Measurements from ENCODE around the gene GFER. TPM values are rescaled to one million over a fixed set of nuclear protein-coding genes. Genes with fewer than 3 reads are reported as not detected.

Gene GFER
- total and polyA plus RNA-seq, 9 of the 15 experiments (the other 6 are each of a cell fraction or from before 2014, with no cell fraction given) = 4.3 to 53.7 (median 19.8) TPM

- H3K9ac ChIP-seq (ENCODE audit: insufficient read depth in 1 of 2, low read depth in 2 of 2, low read length in 2 of 2) = peak overlapping the region in 1 of 2 experiments; percentile 91; a peak in 2 of 4 replicates
- peaks cover 20% of the 10 kb centered on the region for H3K79me2 ChIP-seq (ENCODE audit: control insufficient read depth, insufficient read depth, low read length)
- H4K20me1 ChIP-seq (replicated peaks; ENCODE audit: control insufficient read depth, insufficient read depth, low read length) = peaks cover 7% of the 10 kb centered on the region
- FAIRE-seq (no peak), DNase-seq (ENCODE audit: extremely low read depth in 1 of 4, low spot score in 3 of 4) (no peak), ATAC-seq (no peak)
- no peak for TF ChIP-seq ZBTB49 (CRISPR knock-in tag; IDR thresholded peaks at IDR 0.05; ENCODE audit: borderline replicate concordance)
- no peak for TF ChIP-seq AFF4 (CRISPR knock-in tag; IDR thresholded peaks at IDR 0.05)
- TF ChIP-seq ZNF282 (CRISPR knock-in tag; IDR thresholded peaks at IDR 0.05) = no peak
- no peak for TF ChIP-seq ATF7 (IDR thresholded peaks at IDR 0.05)
- TF ChIP-seq FOXO4 (CRISPR knock-in tag; IDR thresholded peaks at IDR 0.05) = no peak
- no peak for TF ChIP-seq CEBPZ (IDR thresholded peaks at IDR 0.05; ENCODE audit: borderline replicate concordance, low read depth, low read length)
- TF ChIP-seq ARHGAP35 (IDR thresholded peaks at IDR 0.05; ENCODE audit: partially characterized antibody) = no peak
- no peak for TF ChIP-seq PPARD (CRISPR knock-in tag; IDR thresholded peaks at IDR 0.05)
- TF ChIP-seq SETDB1 (IDR thresholded peaks at IDR 0.05; ENCODE audit: low read length) = no peak
- BruUV-seq (replicated peaks) = no TSS peak
- H3K9me1 ChIP-seq (ENCODE audit: control insufficient read depth, insufficient read depth, low read length) = peaks cover 8% of the 10 kb centered on the region
- in situ Hi-C loops (cut with MboI) = no loop called here
- intact Hi-C loops (cut with micrococcal nuclease) = no loop called here
- WGBS (ENCODE audit: insufficient coverage, low coverage, missing lambda C conversion rate) = 91% methylated on average over 22 of the region's 23 CpGs
- peaks cover 27 to 60% of the 10 kb centered on the region in 2 experiments for H3K4me1 ChIP-seq (replicated peaks in 1 of 2; ENCODE audit: control insufficient read depth in 2 of 2, insufficient read depth in 2 of 2, low read length in 2 of 2)
- H3K4me3 ChIP-seq = no peak overlapping the region
- H3K9me3 ChIP-seq (replicated peaks; ENCODE audit: control insufficient read depth, insufficient read depth, low read depth, low read length) = no peaks in the 10 kb centered on the region
- H3K27ac ChIP-seq (ENCODE audit: extremely low read depth, low read depth, low read length) = no peak overlapping the region
- POLR2A ChIA-PET = interaction anchor here (0.6 to 1.6 kb wide), 8 partner anchors 8 to 333 kb away, joined by 3 to 7 read pairs (median 3); partner anchors contain the start of gene RPS2
- H3K36me3 ChIP-seq (ENCODE audit: control insufficient read depth, insufficient read depth, low read length) = peaks cover 37% of the 10 kb centered on the region; the same call in 2 of the 3 replicates
- no peaks in the 10 kb centered on the region for H3K27me3 ChIP-seq (ENCODE audit: control insufficient read depth in 2 of 2, insufficient read depth in 2 of 2, low read length in 2 of 2)
- H2AFZ ChIP-seq (ENCODE audit: low read depth, low read length) = no peak overlapping the region
- no peak overlapping the region for H3K4me2 ChIP-seq (ENCODE audit: insufficient read depth, low read length)
- CTCF ChIA-PET (ENCODE audit: low intra/inter-chr PET ratio) = no interaction called here
Measured at GRCh38 chr16:1940273-1941161, 43.5 kb upstream of the GFER start.
